ENCODE measurements around the gene ARID5B. TPM values are rescaled to one million over a fixed set of nuclear protein-coding genes. Genes with fewer than 3 reads are reported as not detected.

The ARID5B gene
- total RNA-seq, 1 experiment from 2014 or later = 0.04 TPM

- Histone ChIP-seq H3K18ac (ENCODE audit: insufficient read length, low read depth, low read length) (no peak overlapping the region), H3K4me2 (ENCODE audit: insufficient read depth, insufficient read length, low read length) (no peak overlapping the region), H2BK5ac (ENCODE audit: insufficient read length, low read length) (no peak overlapping the region), H3K79me1 (ENCODE audit: insufficient read depth, low read depth, low read length, poor library complexity, severe bottlenecking) (no peaks in the 10 kb centered on the region), H2BK15ac (ENCODE audit: low read depth, low read length) (no peak overlapping the region), H3K79me2 (ENCODE audit: insufficient read depth, low read length) (no peaks in the 10 kb centered on the region), H3K4me1 (ENCODE audit: insufficient read depth, low read length) (no peaks in the 10 kb centered on the region), H3K23me2 (ENCODE audit: insufficient read length, low read depth, low read length, poor library complexity, severe bottlenecking) (no peaks in the 10 kb centered on the region), H3K9me3 (ENCODE audit: control insufficient read depth, low read depth, low read length) (no peaks in the 10 kb centered on the region), H2BK20ac (ENCODE audit: low read depth, low read length, poor library complexity, severe bottlenecking) (no peak overlapping the region), H3K56ac (ENCODE audit: insufficient read length, low read depth, low read length) (no peak overlapping the region), H4K8ac (replicated peaks; ENCODE audit: insufficient read length, low read depth, low read length) (no peak overlapping the region), H4K5ac (ENCODE audit: insufficient read length, low read depth, low read length) (no peak overlapping the region), H3K23ac (ENCODE audit: insufficient read length, low read depth, low read length) (no peak overlapping the region), H4K91ac (ENCODE audit: insufficient read length, low read depth, low read length) (no peak overlapping the region), H2BK12ac (ENCODE audit: insufficient read length, low read depth, low read length) (no peak overlapping the region), H3K27ac (ENCODE audit: insufficient read length, low read depth, low read length) (no peak overlapping the region), H3K9ac (ENCODE audit: extremely low read depth, insufficient read length, low read length) (no peak overlapping the region), H2AK5ac (ENCODE audit: insufficient read length, low read length) (no peak overlapping the region), H2AFZ (ENCODE audit: low read length) (no peak overlapping the region), H3K27me3 (ENCODE audit: insufficient read depth, low read length) (no peaks in the 10 kb centered on the region), H4K20me1 (ENCODE audit: control insufficient read depth, insufficient read depth, insufficient read length) (no peaks in the 10 kb centered on the region), H2BK120ac (ENCODE audit: low read depth, low read length, poor library complexity, severe bottlenecking) (no peak overlapping the region), H3K4ac (ENCODE audit: low read depth, low read length) (no peak overlapping the region), H3K14ac (ENCODE audit: insufficient read depth, low read length) (no peak overlapping the region), H3T11ph (ENCODE audit: low read length) (no peak overlapping the region)
- no peaks in the 10 kb centered on the region for H3K27me3 Mint-ChIP-seq (ENCODE audit: low read depth)
- H3K4me1 Mint-ChIP-seq = no peaks in the 10 kb centered on the region
- DNase-seq = no peak
- no CpG with 5 or more reads among the region's 9 CpGs for WGBS (ENCODE audit: extremely low coverage, insufficient read length, low lambda C conversion rate)
- H3K4me3 Mint-ChIP-seq = no peak overlapping the region
- no peaks in the 10 kb centered on the region for H3K36me3 Mint-ChIP-seq (ENCODE audit: insufficient read depth in 1 of 3, low read depth in 3 of 3)
- H3K27ac Mint-ChIP-seq = no peak overlapping the region
- H3K9me3 Mint-ChIP-seq = no peaks in the 10 kb centered on the region
- no peak for TF ChIP-seq CTCF (conservative IDR thresholded peaks at IDR 0.05)
Measured at GRCh38 chr10:62103857-62104256, 202.4 kb downstream of the ARID5B start.
